Measurements from ENCODE around the gene ARL14EP.

GRCh38 chr11:30364139-30364836 is 41.4 kb downstream of the ARL14EP start:
- TF ChIP-seq PAX5 (IDR thresholded peaks at IDR 0.05; ENCODE audit: insufficient read depth, low read length, severe bottlenecking) (no peak), POLR2A (IDR thresholded peaks at IDR 0.05; ENCODE audit: low read depth, low read length) (no peak), TAF1 (IDR thresholded peaks at IDR 0.05; ENCODE audit: low read depth, low read length) (no peak)

All from GM12891 (cell line).